ENCODE results near the gene PLPP4. TPM values are rescaled to one million over a fixed set of nuclear protein-coding genes. Genes with fewer than 3 reads are reported as not detected.

PLPP4 gene
- polyA plus RNA-seq, 1 of the 3 experiments (the other 2 are of a cell fraction) = 27.9 TPM

GRCh38 chr10:120415709-120416330 lies 41.2 kb upstream of the PLPP4 start:
- POLR2A ChIA-PET = no interaction called here
- 0 out of 2 replicates have a peak overlapping the region, but pooled peaks have one; percentile 5 for H2AFZ ChIP-seq (ENCODE audit: low read depth)
- no peaks in the 10 kb centered on the region for H3K36me3 ChIP-seq (replicated peaks in 1 of 2; ENCODE audit: control insufficient read depth in 1 of 2, insufficient read depth in 2 of 2, low read length in 1 of 2)
- DNase-seq = no peak
- H3K4me2 ChIP-seq = peak overlapping the region; percentile 68
- peak overlapping the region; percentile 18 to 98; a peak in 3 of 4 replicates for H3K27ac ChIP-seq (ENCODE audit: low read depth in 2 of 2, low read length in 1 of 2)
- peaks cover 46% of the 10 kb centered on the region for H3F3A ChIP-seq (replicated peaks; ENCODE audit: insufficient read depth)
- 28% methylated on average over 5 of the region's 5 CpGs for WGBS (ENCODE audit: low lambda C conversion rate)
- H3K4me1 ChIP-seq (ENCODE audit: control insufficient read depth in 1 of 2, insufficient read depth in 2 of 2, low read depth in 1 of 2, low read length in 1 of 2) = peaks cover 0 to 11% of the 10 kb centered on the region in 2 experiments; a peak in 1 of 4 replicates
- H3K4me3 ChIP-seq (ENCODE audit: low read depth in 2 of 2, low read length in 1 of 2) = 0 out of 4 replicates have a peak overlapping the region, but pooled peaks of 1 of the 2 experiments have one; percentile 17
- peaks cover 4% of the 10 kb centered on the region; the same call in 1 of the 2 replicates for H3K9me3 ChIP-seq
- H3K79me2 ChIP-seq (ENCODE audit: insufficient read depth) = no peaks in the 10 kb centered on the region
- H3K9me2 ChIP-seq = no peaks in the 10 kb centered on the region
- no peaks in the 10 kb centered on the region for H4K20me1 ChIP-seq (ENCODE audit: insufficient read depth)
- CTCF ChIA-PET = interaction anchor here (1.5 to 1.8 kb wide), 2 partner anchors 8 to 321 kb away, joined by 3 to 5 read pairs; no protein-coding TSS in a partner anchor
- peak overlapping the region; percentile 66 for H3K9ac ChIP-seq
- H3K27me3 ChIP-seq (ENCODE audit: insufficient read depth) = no peaks in the 10 kb centered on the region
- TF ChIP-seq POLR2AphosphoS5 (IDR thresholded peaks at IDR 0.05; ENCODE audit: low read depth, low read length) (peak; percentile 68; the same call in 1 of the 2 replicates), TCF12 (IDR thresholded peaks at IDR 0.05) (peak; percentile 95), RCOR1 (IDR thresholded peaks at IDR 0.05; ENCODE audit: low read length) (no peak), RAD21 (IDR thresholded peaks at IDR 0.05; ENCODE audit: low read length) (no peak), TAF1 (IDR thresholded peaks at IDR 0.05; ENCODE audit: borderline replicate concordance, low read depth, low read length) (no peak), EP300 (IDR thresholded peaks at IDR 0.05; ENCODE audit: borderline replicate concordance in 1 of 2, low read depth in 1 of 2, low read length in 1 of 2) (peak in 1 of 2 experiments; percentile 97; a peak in 2 of 4 replicates), FOSL2 (IDR thresholded peaks at IDR 0.05; ENCODE audit: borderline replicate concordance, low read depth) (peak; percentile 93), FOXJ3 (CRISPR knock-in tag; IDR thresholded peaks at IDR 0.05) (no peak), EZH2phosphoT487 (IDR thresholded peaks at IDR 0.05; ENCODE audit: borderline replicate concordance, low read depth) (no peak), NFIC (IDR thresholded peaks at IDR 0.05; ENCODE audit: borderline replicate concordance) (peak; percentile 63; the same call in 1 of the 2 replicates), PBX3 (IDR thresholded peaks at IDR 0.05) (peak; percentile 77), MXI1 (IDR thresholded peaks at IDR 0.05; ENCODE audit: low read depth, low read length) (no peak), RFX5 (IDR thresholded peaks at IDR 0.05; ENCODE audit: low read length) (no peak), GATA2 (CRISPR knock-in tag; IDR thresholded peaks at IDR 0.05) (no peak), YY1 (IDR thresholded peaks at IDR 0.05; ENCODE audit: low read depth) (no peak), RXRA (IDR thresholded peaks at IDR 0.05; ENCODE audit: borderline replicate concordance, low read depth) (peak; percentile 84), SIN3A (IDR thresholded peaks at IDR 0.05; ENCODE audit: borderline replicate concordance, low read depth, low read length) (no peak), GABPA (IDR thresholded peaks at IDR 0.05; ENCODE audit: low read depth) (no peak), MAX (IDR thresholded peaks at IDR 0.05; ENCODE audit: low read depth) (peak; percentile 28; the same call in 1 of the 2 replicates), TEAD4 (IDR thresholded peaks at IDR 0.05; ENCODE audit: borderline replicate concordance, insufficient read depth) (peak; percentile 92)
- TF ChIP-seq, protein P1, sequence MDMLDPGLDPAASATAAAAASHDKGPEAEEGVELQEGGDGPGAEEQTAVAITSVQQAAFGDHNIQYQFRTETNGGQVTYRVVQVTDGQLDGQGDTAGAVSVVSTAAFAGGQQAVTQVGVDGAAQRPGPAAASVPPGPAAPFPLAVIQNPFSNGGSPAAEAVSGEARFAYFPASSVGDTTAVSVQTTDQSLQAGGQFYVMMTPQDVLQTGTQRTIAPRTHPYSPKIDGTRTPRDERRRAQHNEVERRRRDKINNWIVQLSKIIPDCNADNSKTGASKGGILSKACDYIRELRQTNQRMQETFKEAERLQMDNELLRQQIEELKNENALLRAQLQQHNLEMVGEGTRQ (IDR thresholded peaks at IDR 0.05; ENCODE audit: borderline replicate concordance, low read depth, low read length) = no peak
- TF ChIP-seq, protein P2, sequence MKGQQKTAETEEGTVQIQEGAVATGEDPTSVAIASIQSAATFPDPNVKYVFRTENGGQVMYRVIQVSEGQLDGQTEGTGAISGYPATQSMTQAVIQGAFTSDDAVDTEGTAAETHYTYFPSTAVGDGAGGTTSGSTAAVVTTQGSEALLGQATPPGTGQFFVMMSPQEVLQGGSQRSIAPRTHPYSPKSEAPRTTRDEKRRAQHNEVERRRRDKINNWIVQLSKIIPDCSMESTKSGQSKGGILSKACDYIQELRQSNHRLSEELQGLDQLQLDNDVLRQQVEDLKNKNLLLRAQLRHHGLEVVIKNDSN (IDR thresholded peaks at IDR 0.05; ENCODE audit: borderline replicate concordance, low read depth) = 0 out of 2 replicates have a peak, but pooled peaks have one; percentile 14
- TF ChIP-seq, protein P3, sequence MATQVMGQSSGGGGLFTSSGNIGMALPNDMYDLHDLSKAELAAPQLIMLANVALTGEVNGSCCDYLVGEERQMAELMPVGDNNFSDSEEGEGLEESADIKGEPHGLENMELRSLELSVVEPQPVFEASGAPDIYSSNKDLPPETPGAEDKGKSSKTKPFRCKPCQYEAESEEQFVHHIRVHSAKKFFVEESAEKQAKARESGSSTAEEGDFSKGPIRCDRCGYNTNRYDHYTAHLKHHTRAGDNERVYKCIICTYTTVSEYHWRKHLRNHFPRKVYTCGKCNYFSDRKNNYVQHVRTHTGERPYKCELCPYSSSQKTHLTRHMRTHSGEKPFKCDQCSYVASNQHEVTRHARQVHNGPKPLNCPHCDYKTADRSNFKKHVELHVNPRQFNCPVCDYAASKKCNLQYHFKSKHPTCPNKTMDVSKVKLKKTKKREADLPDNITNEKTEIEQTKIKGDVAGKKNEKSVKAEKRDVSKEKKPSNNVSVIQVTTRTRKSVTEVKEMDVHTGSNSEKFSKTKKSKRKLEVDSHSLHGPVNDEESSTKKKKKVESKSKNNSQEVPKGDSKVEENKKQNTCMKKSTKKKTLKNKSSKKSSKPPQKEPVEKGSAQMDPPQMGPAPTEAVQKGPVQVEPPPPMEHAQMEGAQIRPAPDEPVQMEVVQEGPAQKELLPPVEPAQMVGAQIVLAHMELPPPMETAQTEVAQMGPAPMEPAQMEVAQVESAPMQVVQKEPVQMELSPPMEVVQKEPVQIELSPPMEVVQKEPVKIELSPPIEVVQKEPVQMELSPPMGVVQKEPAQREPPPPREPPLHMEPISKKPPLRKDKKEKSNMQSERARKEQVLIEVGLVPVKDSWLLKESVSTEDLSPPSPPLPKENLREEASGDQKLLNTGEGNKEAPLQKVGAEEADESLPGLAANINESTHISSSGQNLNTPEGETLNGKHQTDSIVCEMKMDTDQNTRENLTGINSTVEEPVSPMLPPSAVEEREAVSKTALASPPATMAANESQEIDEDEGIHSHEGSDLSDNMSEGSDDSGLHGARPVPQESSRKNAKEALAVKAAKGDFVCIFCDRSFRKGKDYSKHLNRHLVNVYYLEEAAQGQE (IDR thresholded peaks at IDR 0.05; ENCODE audit: low read depth, low read length) = no peak
- TF ChIP-seq, protein P4, sequence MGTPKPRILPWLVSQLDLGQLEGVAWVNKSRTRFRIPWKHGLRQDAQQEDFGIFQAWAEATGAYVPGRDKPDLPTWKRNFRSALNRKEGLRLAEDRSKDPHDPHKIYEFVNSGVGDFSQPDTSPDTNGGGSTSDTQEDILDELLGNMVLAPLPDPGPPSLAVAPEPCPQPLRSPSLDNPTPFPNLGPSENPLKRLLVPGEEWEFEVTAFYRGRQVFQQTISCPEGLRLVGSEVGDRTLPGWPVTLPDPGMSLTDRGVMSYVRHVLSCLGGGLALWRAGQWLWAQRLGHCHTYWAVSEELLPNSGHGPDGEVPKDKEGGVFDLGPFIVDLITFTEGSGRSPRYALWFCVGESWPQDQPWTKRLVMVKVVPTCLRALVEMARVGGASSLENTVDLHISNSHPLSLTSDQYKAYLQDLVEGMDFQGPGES (IDR thresholded peaks at IDR 0.05; ENCODE audit: low read depth, low read length) = no peak

All from SK-N-SH (cell line).